HepG2 (cell line): ENCODE data around the gene GRIK3. TPM values are rescaled to one million over a fixed set of nuclear protein-coding genes. Genes with fewer than 3 reads are reported as not detected.

Source experiments
- ATAC-seq: fragments of 200-7000 bp; cut with Tn5 transposase; 3 replicates; pipeline ENCODE4 v1.9.1; 2020; ENCODE audit warnings: mild to moderate bottlenecking, moderate library complexity
- BruUV-seq: library from RNA; stranded (reverse); fragments of 400-500 nt; replicated peaks from 2 replicates; lab custom pipeline; 2021; lab: Mats Ljungman, UMichigan
- CTCF ChIA-PET: fragments of 300-600 bp; formaldehyde crosslinking; extraction: SDS; loops from one replicate; lab custom pipeline; 2021; ENCODE audit warnings: low total read pairs, inconsistent platforms, low intra/inter-chr PET ratio; lab: Yijun Ruan, JAX
- POLR2A ChIA-PET: fragments of 350-600 bp; sonication (Branson Sonifier 250); formaldehyde crosslinking; loops from one replicate; lab custom pipeline; 2020; ENCODE audit warnings: antibody characterized with exemption, inconsistent platforms; lab: Yijun Ruan, JAX
- DNase-seq: peaks from one replicate; pipeline ENCODE4 v3.0.0-alpha.2; 2015; ENCODE audit warnings: low spot score
- FAIRE-seq: peaks from 3 replicates; lab custom pipeline; 2011; peaks lifted over from hg19 to GRCh38; lab: Jason Lieb, UNC
- H2AFZ ChIP-seq: one replicate; pipeline ENCODE4 v1.6.1; 2011; ENCODE audit warnings: low read length, inconsistent platforms
- H3K27ac ChIP-seq: fragments of 300-600 bp; 3 replicates; pipeline ENCODE4 v1.8.0; 2011; ENCODE audit warnings: mixed run types, mild to moderate bottlenecking, mixed read lengths, low read length, inconsistent platforms; ENCODE audit not compliant: insufficient read depth; ENCODE audit errors: extremely low read length
- H3K27me3 ChIP-seq, 2 experiments: fragments of 200-600 bp in 1 of 2; 2 replicates in 1 of 2; 3 replicates in 1 of 2; pipeline versions ENCODE4 v1.6.0 to v1.8.0; 2011; ENCODE audit warnings: low read length in 2 of 2, mild to moderate bottlenecking in 2 of 2, moderate library complexity in 2 of 2, inconsistent platforms in 1 of 2; ENCODE audit not compliant: insufficient read depth in 2 of 2, control insufficient read depth in 1 of 2
- H3K36me3 ChIP-seq, 2 experiments: fragments of 200-600 bp in 1 of 2; replicated peaks in 1 of 2; 2 replicates in 1 of 2; 3 replicates in 1 of 2; pipeline versions ENCODE4 v1.5.1 to v1.8.0; 2011; ENCODE audit warnings: low read length in 2 of 2, inconsistent platforms in 1 of 2; ENCODE audit not compliant: insufficient read depth in 2 of 2, control insufficient read depth in 1 of 2
- H3K4me1 ChIP-seq: 2 replicates; pipeline ENCODE4 v1.5.1; 2012; ENCODE audit warnings: low read length, inconsistent platforms; ENCODE audit not compliant: insufficient read depth
- H3K4me2 ChIP-seq: 2 replicates; pipeline ENCODE4 v1.6.0; 2011; ENCODE audit warnings: low read depth, low read length, inconsistent platforms
- H3K4me3 ChIP-seq, 3 experiments: fragments of 200-600 bp in 1 of 3; sonication (generic), shearing (Covaris generic) in 1 of 3; replicated peaks in 1 of 3; 2 replicates each; pipeline ENCODE4 v1.5.1; 2011 to 2016; ENCODE audit warnings: low read length in 3 of 3, inconsistent platforms in 2 of 3, low read depth in 2 of 3, mild to moderate bottlenecking in 2 of 3, control low read depth in 1 of 3, mixed read lengths in 1 of 3; ENCODE audit not compliant: insufficient read depth in 1 of 3
- H3K79me2 ChIP-seq: one replicate; pipeline ENCODE4 v1.6.1; 2011; ENCODE audit warnings: low read length, inconsistent platforms; ENCODE audit not compliant: insufficient read depth
- H3K9ac ChIP-seq: 2 replicates; pipeline ENCODE4 v1.6.0; 2011; ENCODE audit warnings: mild to moderate bottlenecking, low read depth, low read length, inconsistent platforms; ENCODE audit not compliant: insufficient read depth
- H3K9me3 ChIP-seq: 2 replicates; pipeline ENCODE4 v1.5.1; 2012; ENCODE audit warnings: mild to moderate bottlenecking, low read length
- H4K20me1 ChIP-seq: 2 replicates; pipeline ENCODE4 v1.6.0; 2011; ENCODE audit warnings: inconsistent platforms, mild to moderate bottlenecking, low read length, moderate library complexity; ENCODE audit not compliant: insufficient read depth
- CEBPG ChIP-seq: IDR thresholded peaks from 2 replicates; pipeline ENCODE4 v1.6.1; 2016
- ERF ChIP-seq: IDR thresholded peaks from 2 replicates; pipeline ENCODE4 v1.6.1; 2018; ENCODE audit warnings: missing biosample characterization, missing genetic modification reagents
- ETV6 ChIP-seq: sonication (generic); formaldehyde crosslinking; conservative IDR thresholded peaks from 2 replicates; pipeline ENCODE4 v1.4.0; 2020; ENCODE audit warnings: missing genetic modification reagents
- HMG20A ChIP-seq: IDR thresholded peaks from 2 replicates; pipeline ENCODE4 v1.6.1; 2016; ENCODE audit warnings: borderline replicate concordance
- JUN ChIP-seq: sonication (generic); formaldehyde crosslinking; IDR thresholded peaks from 2 replicates; pipeline ENCODE4 v1.4.0; 2020; ENCODE audit warnings: mild to moderate bottlenecking, missing genetic modification reagents
- PAWR ChIP-seq: sonication (generic); formaldehyde crosslinking; IDR thresholded peaks from 2 replicates; pipeline ENCODE4 v1.4.0; 2020; ENCODE audit warnings: missing genetic modification reagents, mild to moderate bottlenecking, borderline replicate concordance
- PHB2 ChIP-seq: fragments of 450-650 bp; IDR thresholded peaks from 2 replicates; pipeline ENCODE4 v1.6.1; 2018; ENCODE audit not compliant: partially characterized antibody
- SIN3A ChIP-seq: IDR thresholded peaks from 2 replicates; pipeline ENCODE4 v1.6.1; 2011; ENCODE audit warnings: low read depth, mild to moderate bottlenecking, control low read depth, low read length, borderline replicate concordance
- TEAD2 ChIP-seq: sonication (generic); formaldehyde crosslinking; IDR thresholded peaks from 2 replicates; pipeline ENCODE4 v1.9.0; 2021; ENCODE audit warnings: missing genetic modification reagents
- U2AF1 ChIP-seq: fragments of 200-400 bp; formaldehyde crosslinking; optimal IDR thresholded peaks from 2 replicates; pipeline ENCODE3; 2017; ENCODE audit warnings: mild to moderate bottlenecking, low read depth, low read length
- U2AF2 ChIP-seq: fragments of 200-400 bp; formaldehyde crosslinking; IDR thresholded peaks from 2 replicates; pipeline ENCODE4 v1.6.1; 2017; ENCODE audit warnings: low read depth, mild to moderate bottlenecking, low read length
- ZNF180 ChIP-seq: sonication (generic); formaldehyde crosslinking; IDR thresholded peaks from 2 replicates; pipeline ENCODE4 v1.4.0; 2020; ENCODE audit warnings: low read depth, missing genetic modification reagents, borderline replicate concordance
- ZNF562 ChIP-seq: sonication (generic); formaldehyde crosslinking; IDR thresholded peaks from 2 replicates; pipeline ENCODE4 v1.8.0; 2022; ENCODE audit warnings: missing genetic modification reagents, borderline replicate concordance
- WGBS: methylation state at CpG from one replicate; pipeline ENCODE4 v1.1.6; 2017; ENCODE audit warnings: low lambda C conversion rate; 5-methylcytosine and 5-hydroxymethylcytosine counted together
- in situ Hi-C: cut with HindIII; loops from 2 replicates; pipeline ENCODE4 v1.10.0; 2017; ENCODE audit warnings: low pct_unique_long_range_greater_than_20kb; ENCODE audit not compliant: extremely low pct_ligation_motif_present
- intact Hi-C: fragments of 100-400 bp; cut with micrococcal nuclease; formaldehyde crosslinking; loops from one replicate; pipeline ENCODE4 v1.10.0; 2022; ENCODE audit not compliant: unreplicated experiment
- polyA plus RNA-seq, 8 experiments: library from polyadenylated mRNA; depleted of rRNA in 3 of 8; stranded (reverse) in 7 of 8; unstranded in 1 of 8; fragments of >200 nt; fragmentation: Illumina TruSeq in 4 of 8; extraction: Trizol in 4 of 8; gene quantifications; 2 replicates each; pipeline versions ENCODE4 v1.2.1 to v1.2.3, GENCODE V29; 2011 to 2016; ENCODE audit warnings: low read depth in 4 of 8, missing spikeins in 1 of 8, mixed read lengths in 1 of 8; ENCODE audit not compliant: insufficient read depth in 1 of 8
- total RNA-seq, 5 experiments: library from RNA; depleted of rRNA; stranded (reverse); fragments of >200 nt; fragmentation: Illumina TruSeq; extraction: Trizol; gene quantifications; 2 replicates each; pipeline ENCODE4 v1.2.3, GENCODE V29; 2016; ENCODE audit warnings: low read depth in 1 of 5
- TF ChIP-seq, protein P1 (sequence below): sonication (generic); formaldehyde crosslinking; IDR thresholded peaks from 2 replicates; pipeline ENCODE4 v1.8.1; 2022; ENCODE audit warnings: low read depth, mild to moderate bottlenecking, missing genetic modification reagents

Gene GRIK3
- total and polyA plus RNA-seq, 2 of the 13 experiments (the other 11 are each of a cell fraction or from before 2014, with no cell fraction given) = not detected

DNA sequence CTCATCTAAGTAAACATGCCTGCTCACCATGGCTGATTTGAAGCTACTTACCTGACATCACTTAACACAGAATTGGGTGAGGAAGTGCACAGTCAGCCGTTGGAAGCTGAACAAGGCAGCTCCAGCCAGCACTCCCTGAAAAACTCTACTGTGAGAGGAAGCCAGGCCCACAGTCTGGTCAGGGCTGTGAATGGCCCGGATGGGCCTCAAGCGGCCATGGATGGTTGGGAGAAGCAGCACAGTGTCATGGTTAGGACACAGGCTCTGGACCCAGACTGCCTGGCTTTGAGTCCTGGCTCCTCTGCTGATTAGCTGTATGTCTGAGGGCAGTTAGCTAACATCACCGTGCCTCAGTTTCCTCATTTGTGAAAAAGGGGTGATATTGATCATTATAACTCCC is 267.8 kb downstream of the GRIK3 start:
- WGBS = 15% methylated on average over 4 of the region's 4 CpGs
- Histone ChIP-seq H3K27me3 (peaks cover 0 to 21% of the 10 kb centered on the region in 2 experiments; a peak in 4 of 5 replicates), H3K9me3 (no peaks in the 10 kb centered on the region), H3K4me3 (no peak overlapping the region), H3K27ac (no peak overlapping the region), H3K4me1 (no peaks in the 10 kb centered on the region), H3K36me3 (no peaks in the 10 kb centered on the region), H2AFZ (no peak overlapping the region), H4K20me1 (no peaks in the 10 kb centered on the region), H3K4me2 (no peak overlapping the region), H3K79me2 (no peaks in the 10 kb centered on the region), H3K9ac (no peak overlapping the region)
- FAIRE-seq (no peak), ATAC-seq (no peak), DNase-seq (no peak)
- intact Hi-C loops (no loop called here), in situ Hi-C loops (no loop called here)
- ChIA-PET CTCF (no interaction called here), POLR2A (no interaction called here)
- BruUV-seq = no TSS peak
- TF ChIP-seq CEBPG (CRISPR knock-in tag) (no peak), PAWR (CRISPR knock-in tag) (no peak), TEAD2 (no peak), ZNF180 (CRISPR knock-in tag) (no peak), ZNF562 (CRISPR knock-in tag) (no peak), ETV6 (CRISPR knock-in tag) (no peak), ERF (CRISPR knock-in tag) (no peak)

DNA sequence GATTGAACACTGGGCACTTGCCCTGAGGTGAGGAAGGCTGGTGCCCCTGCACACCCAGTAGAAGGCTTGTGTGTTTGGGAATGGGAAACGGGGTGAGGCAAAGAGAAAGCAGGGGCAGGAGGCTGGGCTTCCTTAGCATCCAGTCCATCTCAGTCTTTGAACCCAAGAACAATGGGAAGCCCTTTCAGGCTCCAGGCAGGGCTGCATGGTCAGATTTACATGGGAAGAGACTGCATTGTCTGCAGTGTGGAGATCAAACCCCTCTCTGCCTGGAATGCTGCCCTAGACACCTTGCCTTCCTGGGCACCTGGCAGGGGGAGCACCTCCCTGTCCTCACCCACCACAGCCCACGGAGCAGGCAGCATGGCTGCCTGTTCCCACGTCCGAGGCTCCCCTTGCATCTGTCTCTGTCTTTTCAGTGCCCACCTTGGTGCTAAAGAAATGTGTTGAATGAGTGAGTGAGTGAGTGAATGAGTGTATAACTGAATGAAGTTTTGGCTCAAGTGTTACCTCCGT is 268.5 kb downstream of the GRIK3 start:
- in situ Hi-C loops (no loop called here), intact Hi-C loops (no loop called here)
- no peaks in the 10 kb centered on the region for H4K20me1 ChIP-seq
- H3K27me3 ChIP-seq = peaks cover 0 to 15% of the 10 kb centered on the region in 2 experiments; a peak in 4 of 5 replicates
- H3K79me2 ChIP-seq = no peaks in the 10 kb centered on the region
- TF ChIP-seq U2AF1 = no peak
- TF ChIP-seq U2AF2 = no peak
- no peak for TF ChIP-seq PHB2
- TF ChIP-seq, protein P1, sequence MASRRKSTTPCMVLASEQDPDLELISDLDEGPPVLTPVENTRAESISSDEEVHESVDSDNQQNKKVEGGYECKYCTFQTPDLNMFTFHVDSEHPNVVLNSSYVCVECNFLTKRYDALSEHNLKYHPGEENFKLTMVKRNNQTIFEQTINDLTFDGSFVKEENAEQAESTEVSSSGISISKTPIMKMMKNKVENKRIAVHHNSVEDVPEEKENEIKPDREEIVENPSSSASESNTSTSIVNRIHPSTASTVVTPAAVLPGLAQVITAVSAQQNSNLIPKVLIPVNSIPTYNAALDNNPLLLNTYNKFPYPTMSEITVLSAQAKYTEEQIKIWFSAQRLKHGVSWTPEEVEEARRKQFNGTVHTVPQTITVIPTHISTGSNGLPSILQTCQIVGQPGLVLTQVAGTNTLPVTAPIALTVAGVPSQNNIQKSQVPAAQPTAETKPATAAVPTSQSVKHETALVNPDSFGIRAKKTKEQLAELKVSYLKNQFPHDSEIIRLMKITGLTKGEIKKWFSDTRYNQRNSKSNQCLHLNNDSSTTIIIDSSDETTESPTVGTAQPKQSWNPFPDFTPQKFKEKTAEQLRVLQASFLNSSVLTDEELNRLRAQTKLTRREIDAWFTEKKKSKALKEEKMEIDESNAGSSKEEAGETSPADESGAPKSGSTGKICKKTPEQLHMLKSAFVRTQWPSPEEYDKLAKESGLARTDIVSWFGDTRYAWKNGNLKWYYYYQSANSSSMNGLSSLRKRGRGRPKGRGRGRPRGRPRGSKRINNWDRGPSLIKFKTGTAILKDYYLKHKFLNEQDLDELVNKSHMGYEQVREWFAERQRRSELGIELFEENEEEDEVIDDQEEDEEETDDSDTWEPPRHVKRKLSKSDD = no peak
- TF ChIP-seq JUN = no peak
- no peak for TF ChIP-seq HMG20A (CRISPR knock-in tag)
- no peak for TF ChIP-seq SIN3A
- no peaks in the 10 kb centered on the region for H3K36me3 ChIP-seq
- no peaks in the 10 kb centered on the region for H3K9me3 ChIP-seq
- no peak overlapping the region for H3K27ac ChIP-seq
- FAIRE-seq = no peak
- WGBS = 0% methylated on average over 5 of the region's 5 CpGs
- H2AFZ ChIP-seq = no peak overlapping the region
- ChIA-PET CTCF (no interaction called here), POLR2A (no interaction called here)
- BruUV-seq = no TSS peak
- H3K4me1 ChIP-seq = 0 out of 2 replicates have a peak, but pooled peaks cover 4% of the 10 kb centered on the region
- ATAC-seq = no peak
- no peak overlapping the region for H3K9ac ChIP-seq
- H3K4me3 ChIP-seq = no peak overlapping the region
- H3K4me2 ChIP-seq = no peak overlapping the region
- no peak for DNase-seq
